GM21381 (cell line): ENCODE data around the gene SUGCT.

Source experiments
- ATAC-seq: cut with Tn5 transposase; IDR thresholded peaks from one replicate; pipeline ENCODE4 v1.9.1; 2021; ENCODE audit warnings: mild to moderate bottlenecking, moderate library complexity; ENCODE audit not compliant: unreplicated experiment

SUGCT gene

DNA sequence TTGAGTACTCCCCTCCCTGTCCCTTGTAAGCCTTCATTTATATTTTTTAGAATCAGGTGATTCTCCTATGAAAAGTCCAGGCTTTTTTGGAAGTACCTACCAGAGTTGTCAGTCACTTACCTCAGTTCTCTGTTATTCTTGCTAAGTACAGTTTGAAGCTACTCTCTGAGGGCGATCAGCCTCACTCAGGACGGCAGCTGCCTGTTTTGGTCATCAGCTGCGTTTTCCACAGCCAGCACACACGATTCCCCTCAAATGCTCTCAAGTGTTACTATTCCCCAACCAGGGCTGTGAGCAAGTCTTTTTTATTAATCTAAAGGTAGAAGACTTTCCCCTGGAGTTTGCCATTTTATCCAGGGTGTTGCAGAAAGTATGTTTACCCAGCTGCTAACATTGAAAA, 328.6 kb downstream of the SUGCT start:
- ATAC-seq = no peak

DNA sequence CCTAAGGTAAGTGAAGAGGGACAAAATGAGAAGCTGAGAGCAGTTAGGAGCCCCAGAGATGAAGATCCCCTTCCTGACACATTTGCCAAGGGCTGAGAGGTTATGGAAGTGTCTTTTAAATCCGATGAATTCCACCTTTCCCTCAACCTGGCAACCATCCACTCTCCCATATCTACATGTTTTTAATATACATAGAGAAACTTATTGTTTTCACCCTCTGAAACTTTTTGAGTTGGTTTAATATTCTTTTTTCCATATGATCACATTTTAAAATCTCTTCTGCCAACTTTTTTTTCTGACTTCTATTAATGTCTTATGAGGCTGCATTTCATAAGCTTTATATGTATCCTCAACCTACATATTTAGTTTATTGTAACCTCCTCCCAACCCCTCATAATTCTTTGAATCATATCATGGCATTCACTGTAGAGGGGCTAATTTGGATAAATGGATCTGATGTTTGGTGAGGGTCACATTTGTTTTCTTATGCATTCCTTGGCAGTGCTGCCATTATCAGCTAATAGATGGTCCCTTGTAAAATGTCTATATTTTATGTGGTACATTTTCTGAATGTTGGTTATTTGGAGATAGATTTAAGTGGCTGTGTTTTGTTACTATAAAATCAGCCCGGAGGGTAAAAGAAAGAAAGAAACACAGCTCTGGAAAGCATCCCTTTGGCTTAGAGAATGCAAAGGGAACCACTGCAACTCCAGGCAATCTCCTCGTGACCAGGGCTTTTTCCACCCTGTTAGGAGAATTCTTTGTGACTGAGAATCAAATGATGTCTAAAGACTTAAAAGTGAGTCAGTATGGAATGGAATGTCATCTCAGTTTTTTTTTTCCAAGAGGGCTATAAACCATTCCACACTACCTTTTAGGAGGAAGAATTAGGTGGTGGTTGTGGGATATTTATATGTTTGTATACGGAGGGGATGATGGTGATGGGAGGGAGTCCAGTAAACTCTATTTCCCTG, 334.4 kb downstream of the SUGCT start:
- no peak for ATAC-seq

DNA sequence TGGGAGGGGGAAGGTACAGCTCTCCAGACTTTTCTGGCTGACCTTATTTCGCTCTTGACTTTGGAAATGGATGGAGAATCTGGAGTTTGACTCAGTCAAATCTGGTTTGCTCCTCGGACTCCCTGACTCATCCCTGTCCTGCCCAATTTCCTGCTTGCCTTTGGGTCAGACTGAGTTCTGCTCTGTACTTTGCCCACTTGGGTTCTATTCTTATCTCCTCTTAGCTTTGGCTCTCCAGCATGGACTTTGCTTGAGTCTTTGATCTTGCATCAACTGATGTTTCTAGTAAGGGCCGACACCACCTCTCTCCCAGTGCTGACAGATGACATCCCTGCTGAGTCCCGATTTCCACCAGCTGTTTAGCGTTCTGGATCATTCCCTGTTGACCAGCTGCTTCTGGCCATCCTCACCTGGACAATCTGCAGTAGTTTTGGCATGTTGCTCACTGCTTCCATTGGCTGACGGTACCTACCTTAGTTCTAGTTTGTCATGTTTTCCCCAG, 335.3 kb downstream of the SUGCT start:
- ATAC-seq = no peak

DNA sequence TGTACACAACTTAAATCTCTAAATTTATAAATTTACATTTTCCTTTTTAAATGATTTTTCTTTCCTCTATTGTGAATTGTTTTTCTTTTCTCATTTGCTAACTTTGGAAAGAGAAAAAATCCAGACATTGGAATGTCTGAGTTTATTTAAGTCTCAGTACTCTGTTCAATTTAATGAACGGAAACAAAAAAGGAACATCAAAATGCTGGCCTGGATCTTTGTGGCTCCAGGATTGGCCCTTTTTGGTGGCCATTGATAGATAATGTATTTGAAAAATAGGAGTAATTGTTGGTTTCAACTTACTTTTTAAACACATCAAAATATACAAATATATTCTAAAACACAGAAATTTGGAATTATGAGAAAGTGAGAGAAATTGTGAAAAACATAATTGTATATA, 336.0 kb downstream of the SUGCT start:
- ATAC-seq = no peak

DNA sequence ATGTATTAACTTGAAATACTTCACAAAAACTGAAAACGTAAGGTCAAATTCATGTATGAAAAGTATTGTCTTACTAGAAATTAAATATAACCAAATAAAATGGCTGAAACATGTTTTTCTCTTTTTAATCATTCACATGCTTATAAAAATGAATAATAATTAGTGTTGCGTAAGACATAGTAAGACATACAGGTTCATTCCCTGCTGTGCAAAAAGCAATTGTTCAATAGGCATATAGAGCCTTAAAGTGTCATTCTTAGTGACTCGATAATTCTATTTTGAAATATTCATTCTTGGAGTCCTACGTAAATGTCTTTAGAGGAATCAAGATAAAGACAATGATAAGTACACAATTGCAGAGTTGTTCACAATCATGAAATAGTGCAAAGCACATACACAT, 337.1 kb downstream of the SUGCT start:
- ATAC-seq = no peak

DNA sequence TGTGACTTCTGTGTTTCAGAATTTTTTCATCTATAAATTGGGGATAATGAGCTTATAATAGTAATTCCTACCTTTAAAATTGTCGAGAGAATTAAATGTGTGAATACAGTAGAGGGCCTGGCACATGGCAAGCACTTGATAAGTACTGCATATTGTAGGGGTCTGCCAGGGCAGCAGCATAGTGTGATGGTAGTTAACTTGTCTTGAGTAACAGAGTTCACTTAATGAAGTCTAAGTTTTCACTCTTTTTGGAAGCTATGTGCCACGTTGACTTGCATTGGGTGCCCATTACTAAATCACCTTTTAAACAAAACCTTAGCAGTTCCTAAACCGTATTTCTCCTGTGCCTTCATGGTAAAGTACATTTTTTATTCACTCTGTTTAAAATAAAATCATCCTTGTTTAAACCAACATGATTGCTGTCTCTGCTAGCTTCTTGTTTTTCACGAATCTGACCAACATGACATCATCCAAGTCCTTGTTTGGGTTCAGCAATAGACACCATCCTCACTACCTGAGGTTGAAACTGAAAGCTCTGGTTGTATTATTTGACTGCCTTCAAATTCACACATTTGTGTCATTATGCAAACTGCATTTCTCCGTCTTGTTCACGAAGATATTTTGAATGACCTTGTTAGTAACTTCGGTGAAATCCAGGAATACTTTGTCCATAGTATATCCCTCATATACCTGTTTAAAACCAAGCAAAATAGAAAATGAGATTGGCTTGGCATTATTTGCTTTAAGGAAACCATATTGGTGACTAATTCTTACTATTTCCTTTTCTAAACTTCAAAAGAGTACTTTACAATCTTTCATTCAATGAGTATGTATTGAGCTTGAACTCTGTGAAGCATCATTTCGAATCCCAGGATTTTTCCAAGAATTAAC, 340.2 kb downstream of the SUGCT start:
- ATAC-seq = peak; percentile 100

DNA sequence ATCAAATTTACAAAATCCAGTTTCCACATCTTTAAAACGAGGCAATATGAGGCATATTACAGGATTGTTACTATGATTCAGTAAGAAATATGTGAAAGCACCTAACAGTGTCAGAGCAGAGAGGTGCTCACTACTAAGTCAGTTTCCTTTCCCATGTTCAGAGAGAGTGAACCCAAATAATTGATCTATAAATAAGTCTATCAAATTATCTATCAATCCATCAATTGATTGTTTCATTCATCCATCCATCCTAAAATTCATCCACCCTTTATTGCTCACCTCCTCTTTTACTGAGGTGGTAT, 340.8 kb downstream of the SUGCT start:
- ATAC-seq = no peak

DNA sequence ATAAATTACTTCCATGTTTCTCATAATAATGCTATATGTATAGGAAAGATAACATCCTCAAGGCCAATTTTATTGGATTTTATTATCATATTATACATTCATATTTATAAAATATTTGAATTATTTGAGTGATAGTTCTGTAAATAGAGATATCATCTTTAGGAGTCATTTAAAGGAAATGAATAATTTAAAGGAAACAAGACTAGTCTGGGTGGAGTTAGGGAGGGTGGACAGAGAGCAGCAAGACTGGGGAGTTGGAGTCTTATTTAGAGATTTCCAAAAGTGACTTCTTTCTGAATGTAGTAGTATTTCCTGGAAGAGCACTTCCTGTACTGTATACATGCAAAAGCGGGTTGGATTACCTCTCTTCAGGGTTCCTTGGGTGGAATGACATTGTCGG, 342.3 kb downstream of the SUGCT start:
- ATAC-seq = no peak

DNA sequence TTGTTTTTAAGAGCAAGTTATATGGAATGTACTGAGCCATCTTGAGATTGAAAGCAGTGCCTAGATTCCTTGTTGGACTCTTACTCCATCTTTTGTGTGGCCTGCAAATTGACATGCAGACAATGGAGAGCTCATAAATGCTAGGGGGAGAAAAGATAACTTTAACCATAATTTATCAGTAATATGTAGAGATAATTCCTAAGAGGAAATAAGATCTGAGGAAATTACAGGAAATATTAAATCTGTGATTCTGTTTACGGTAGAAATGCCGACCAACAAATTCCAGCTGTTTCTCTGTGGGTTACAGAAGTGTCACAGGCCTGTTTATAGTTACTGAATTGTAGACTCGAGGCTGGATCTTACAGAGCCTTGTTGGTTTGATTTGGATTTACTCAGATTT, 348.0 kb downstream of the SUGCT start:
- no peak for ATAC-seq

DNA sequence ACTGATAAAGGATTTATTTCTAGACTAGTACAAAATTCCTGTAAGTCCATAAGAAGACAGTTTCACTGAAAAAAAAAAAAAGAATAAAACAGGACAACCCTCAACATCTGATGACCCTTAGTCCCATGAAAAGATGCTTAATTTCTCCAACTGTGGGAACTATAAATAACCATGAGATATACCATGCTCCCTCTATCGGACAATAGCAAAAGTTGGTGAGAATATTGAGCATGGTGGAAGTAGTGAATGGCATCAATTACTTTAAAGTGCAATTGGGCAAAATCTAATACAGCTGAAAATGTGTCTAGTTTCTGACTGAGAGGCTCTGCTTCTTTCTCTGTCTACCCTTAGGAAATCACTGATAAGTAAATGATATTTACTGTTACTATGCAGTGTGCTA, 348.8 kb downstream of the SUGCT start:
- ATAC-seq = no peak

DNA sequence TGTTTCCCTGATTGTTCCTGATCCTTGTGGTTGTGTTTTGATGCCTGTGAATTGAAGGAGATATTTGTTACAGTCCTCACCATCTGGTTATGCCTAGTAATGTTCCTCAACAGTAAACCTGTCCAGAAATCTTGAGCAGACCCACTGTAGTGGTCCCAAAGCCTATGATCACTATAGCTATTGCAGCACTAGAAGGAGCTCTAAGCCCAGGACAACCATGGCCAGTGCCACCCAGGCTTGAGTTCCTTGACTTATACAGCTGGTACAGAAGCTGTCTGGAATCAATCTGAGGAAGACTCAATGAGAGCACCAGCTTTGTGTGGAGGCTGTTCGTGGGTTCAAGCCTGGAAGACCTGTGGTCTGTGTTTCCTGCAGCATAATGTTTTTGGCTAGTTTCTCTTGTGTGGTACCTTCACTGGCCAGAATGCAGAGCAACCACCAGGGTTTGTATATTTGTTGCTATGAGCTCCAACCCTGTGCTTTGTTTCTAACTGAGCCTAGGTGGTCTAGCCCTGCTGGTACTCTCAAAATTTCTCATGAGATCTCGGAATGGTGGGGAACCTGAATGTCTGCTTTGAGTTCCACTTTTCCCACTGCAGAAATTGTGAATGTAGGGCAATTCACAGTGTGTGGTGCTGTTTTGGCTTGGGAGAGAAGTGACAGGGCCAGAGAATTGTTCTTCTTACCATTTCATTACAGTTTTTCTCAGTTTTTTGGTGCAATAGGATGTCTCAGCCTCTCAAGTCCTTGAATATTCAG, 355.2 kb downstream of the SUGCT start:
- ATAC-seq = no peak

DNA sequence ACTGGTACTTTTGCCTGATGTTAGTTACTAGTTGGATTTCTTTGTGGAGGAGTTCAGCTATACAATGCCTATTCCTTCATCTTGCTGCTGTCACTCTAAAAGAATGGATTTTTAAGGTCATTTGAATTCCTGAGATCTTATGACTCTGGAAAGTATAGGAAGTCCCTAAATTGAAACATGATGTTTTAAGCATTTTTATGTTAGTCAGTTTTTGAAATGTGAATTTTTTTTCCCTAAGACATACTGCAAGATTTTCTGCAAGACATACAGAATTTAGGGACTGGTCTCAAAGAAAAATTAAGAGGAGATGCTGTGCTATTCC, 355.8 kb downstream of the SUGCT start:
- no peak for ATAC-seq

DNA sequence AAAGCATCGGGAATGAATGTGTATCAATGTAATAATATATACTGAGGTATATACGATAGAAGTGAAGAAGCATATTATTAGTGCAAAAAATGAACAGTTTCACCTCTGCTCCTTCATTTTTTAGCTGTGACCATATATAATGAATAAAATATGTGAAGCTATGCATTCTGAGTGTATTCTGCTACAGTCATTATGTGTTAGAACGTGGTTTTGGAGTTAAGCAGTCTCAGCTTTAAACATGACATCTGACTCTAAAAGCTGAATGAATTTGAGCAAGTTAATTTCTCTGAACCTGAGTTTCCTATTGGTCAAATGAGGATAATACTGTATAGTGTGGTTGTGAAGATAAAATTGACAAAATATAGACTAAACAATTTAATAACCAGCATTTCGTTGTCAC, 358.1 kb downstream of the SUGCT start:
- no peak for ATAC-seq

DNA sequence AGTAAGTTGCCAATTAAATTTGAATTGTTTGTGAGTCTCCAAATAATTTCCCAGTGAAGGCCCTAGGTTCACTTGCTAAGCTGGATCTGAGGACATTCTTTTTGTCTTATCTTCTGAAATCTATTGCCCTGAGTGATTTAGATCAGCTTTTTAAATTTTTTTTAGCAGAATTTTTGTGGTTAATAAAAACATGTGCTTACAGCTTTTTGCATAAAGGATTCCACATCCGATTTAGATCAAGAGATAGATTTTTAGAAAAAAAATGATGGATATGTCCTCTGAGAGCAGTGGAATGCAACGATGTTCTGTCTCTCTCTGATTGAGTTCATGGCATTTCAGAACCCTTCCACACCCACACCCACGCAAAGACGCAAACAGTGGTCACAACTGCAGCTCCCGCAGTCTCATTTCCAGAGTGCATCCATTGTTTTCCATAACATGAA, 358.8 kb downstream of the SUGCT start:
- no peak for ATAC-seq

DNA sequence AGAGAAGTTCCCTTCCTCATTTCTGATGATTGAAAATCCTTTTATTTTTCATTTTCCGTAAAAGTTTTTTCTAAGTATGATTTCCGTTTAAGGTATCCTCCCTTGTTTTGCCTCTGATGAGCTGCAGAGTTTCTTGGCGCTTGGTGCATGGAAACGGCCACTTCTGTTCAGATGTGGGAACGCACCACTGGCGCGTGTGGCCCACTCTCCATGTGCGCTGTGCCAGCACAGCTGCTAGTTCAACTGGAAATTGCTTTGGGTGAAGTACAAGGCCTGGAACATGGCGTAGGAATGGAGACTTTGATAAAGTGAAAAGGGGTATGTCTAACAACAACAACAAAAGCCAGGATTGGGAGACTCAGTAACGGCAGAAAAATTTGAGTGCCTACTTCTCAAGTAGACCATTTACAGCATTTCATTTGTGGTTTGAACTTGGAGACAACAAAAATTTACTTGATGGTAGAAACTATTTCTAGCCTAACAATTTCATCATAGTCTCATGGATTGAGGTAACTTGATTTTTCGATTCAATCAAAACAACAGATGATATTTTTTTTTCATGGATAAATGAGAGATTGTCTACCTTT, 364.2 kb downstream of the SUGCT start:
- ATAC-seq = no peak

DNA sequence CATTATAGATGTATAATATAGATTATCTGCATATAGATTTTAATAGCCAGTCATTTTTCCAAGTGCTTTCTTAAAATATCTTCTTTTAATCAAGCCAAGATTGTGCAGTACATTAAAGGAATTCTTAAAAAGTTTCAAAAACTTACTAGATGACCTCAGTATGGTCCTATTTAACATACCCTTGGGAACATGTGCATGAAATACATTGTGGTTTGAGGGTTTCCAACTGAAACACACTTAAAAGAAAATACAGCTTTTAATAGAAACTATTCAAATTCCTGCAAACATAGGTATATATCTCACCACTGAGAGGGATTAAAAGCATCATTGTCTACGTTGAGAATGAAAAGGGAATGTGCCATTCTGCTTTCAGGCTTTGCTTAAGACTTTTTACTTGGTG, 364.9 kb downstream of the SUGCT start:
- ATAC-seq = no peak

DNA sequence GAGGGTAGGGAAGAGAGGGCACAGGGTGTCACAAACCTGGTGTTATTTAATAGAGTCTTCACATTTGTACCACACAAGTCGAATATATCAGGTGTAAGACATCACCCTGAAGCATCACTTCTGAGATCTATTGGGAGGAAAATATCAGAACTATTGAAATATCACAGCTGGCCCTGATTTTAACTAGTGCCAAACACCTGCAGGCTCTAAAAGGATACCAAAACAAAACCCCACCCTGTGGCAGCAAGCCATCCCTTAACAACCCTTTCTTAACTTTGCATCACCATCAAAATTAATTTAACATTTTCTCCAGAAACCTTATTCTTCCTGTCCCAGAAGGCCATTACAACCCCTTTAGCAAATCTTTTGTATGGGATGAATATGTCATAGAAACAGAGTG, 365.4 kb downstream of the SUGCT start:
- no peak for ATAC-seq

DNA sequence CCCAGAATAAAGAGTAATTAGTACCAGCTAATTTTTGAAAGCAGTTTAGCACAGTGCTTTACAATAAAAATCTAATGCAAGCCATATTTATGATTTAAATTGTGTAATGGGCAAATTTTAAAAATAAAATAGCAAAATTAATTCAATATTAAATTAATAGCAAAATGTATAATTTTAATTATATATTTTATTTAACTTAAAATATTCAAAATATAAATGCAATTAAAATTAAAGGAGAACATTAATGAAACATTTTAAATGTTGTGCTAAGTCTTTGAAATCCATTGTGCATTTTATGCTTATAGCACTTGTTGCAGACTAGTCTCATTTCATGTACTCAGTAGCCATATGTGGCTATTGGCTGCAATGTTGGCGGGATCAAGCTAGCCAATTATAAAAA, 367.6 kb downstream of the SUGCT start:
- ATAC-seq = no peak

DNA sequence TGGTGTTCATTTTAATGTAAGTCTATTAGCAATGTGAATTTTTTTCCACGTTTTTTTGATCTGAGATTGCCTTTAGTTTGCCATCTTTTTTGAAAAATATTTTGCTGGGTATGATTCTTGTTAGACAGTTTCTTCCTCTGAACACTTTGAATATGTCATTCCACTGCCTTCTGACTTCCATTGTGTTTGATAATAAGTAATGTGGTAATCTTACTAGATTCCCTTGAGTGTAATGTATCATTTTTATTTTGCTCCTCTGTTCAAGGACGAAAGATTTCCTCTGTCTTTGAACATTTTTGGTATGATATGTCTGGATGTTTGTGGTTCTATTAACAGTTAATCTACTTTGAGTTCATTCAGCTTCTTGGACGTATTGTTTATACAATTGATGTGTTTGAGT, 371.4 kb downstream of the SUGCT start:
- ATAC-seq = no peak

DNA sequence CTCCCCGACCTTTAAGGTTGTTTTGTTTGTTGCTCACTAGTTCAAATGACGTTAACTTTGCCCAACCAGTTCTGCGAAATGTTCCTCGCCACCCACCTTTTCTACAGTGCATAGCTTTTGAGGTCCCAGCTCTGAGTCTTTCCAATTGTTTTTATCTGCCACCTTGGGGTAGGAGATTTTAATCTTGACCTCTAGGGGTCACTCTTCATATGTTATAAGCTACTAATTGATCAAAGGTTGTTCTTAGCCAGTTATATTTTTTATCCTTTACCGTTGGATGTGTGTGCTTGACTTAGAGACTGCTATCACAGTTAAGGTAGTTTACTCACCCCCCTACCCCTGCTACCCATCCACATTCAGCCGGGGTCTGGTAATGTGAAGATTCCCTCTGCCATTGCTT, 372.4 kb downstream of the SUGCT start:
- no peak for ATAC-seq
